Activated T-helper 1 cell treated with Interleukin-2 at 50 U/mL for 16 hours (primary cell): ENCODE data around the gene PRR3.
"Not testable (repeated sequence)": the region's sequence is repeated elsewhere in the genome, so short reads cannot be mapped to it uniquely, and the experiment has no call there.

Experiments
- DNase-seq: peaks from one replicate; pipeline ENCODE4 v3.0.0-alpha.2; 2020; ENCODE audit warnings: low read depth

PRR3 gene

GRCh38 chr6:30556906-30557682 lies at the start of gene PRR3:
TSS of gene PRR3 (plus strand) at chr6:30557295. CDS start at chr6:30557345, 50 bp downstream.
- DNase-seq = peak; percentile 73

GRCh38 chr6:30507849-30508827 lies 49.0 kb upstream of the PRR3 start:
- DNase-seq = no peak

- DNase-seq = no peak
Measured at GRCh38 chr6:30508890-30509736, 48.0 kb upstream of the PRR3 start.

GRCh38 chr6:30510419-30511168 lies 46.5 kb upstream of the PRR3 start:
- DNase-seq = no peak

- DNase-seq = no peak
Measured at GRCh38 chr6:30511169-30511546, 45.9 kb upstream of the PRR3 start.

GRCh38 chr6:30513451-30513850 lies 43.6 kb upstream of the PRR3 start:
- no peak for DNase-seq

- DNase-seq = no peak
Measured at GRCh38 chr6:30515106-30515505, 42.0 kb upstream of the PRR3 start.

GRCh38 chr6:30515944-30516753 lies 40.9 kb upstream of the PRR3 start:
- DNase-seq = peak; percentile 83

- not testable (repeated sequence) for DNase-seq
Measured at GRCh38 chr6:30516754-30517076, 40.4 kb upstream of the PRR3 start.

- DNase-seq = not testable (repeated sequence)
Measured at GRCh38 chr6:30517767-30518504, 39.2 kb upstream of the PRR3 start.

- DNase-seq = not testable (repeated sequence)
Measured at GRCh38 chr6:30518505-30519145, 38.5 kb upstream of the PRR3 start.

- no peak for DNase-seq
Measured at GRCh38 chr6:30520522-30520921, 36.6 kb upstream of the PRR3 start.

- DNase-seq = not testable (repeated sequence)
Measured at GRCh38 chr6:30521082-30521481, 36.0 kb upstream of the PRR3 start.

- not testable (repeated sequence) for DNase-seq
Measured at GRCh38 chr6:30521952-30522351, 35.1 kb upstream of the PRR3 start.

- DNase-seq = not testable (repeated sequence)
Measured at GRCh38 chr6:30526444-30526843, 30.7 kb upstream of the PRR3 start.

- DNase-seq = not testable (repeated sequence)
Measured at GRCh38 chr6:30529349-30529875, 27.7 kb upstream of the PRR3 start.

- no peak for DNase-seq
Measured at GRCh38 chr6:30530014-30530413, 27.1 kb upstream of the PRR3 start.

- no peak for DNase-seq
Measured at GRCh38 chr6:30533460-30534294, 23.4 kb upstream of the PRR3 start.
